Activated T-cell treated with anti-CD3 and anti-CD28 coated beads for 48 hours (primary cell): ENCODE data around the gene TYRO3.

Experiments used
- DNase-seq: peaks from one replicate; pipeline ENCODE4 v3.0.0-alpha.2; 2020; ENCODE audit warnings: low read depth

The TYRO3 gene

GRCh38 chr15:41558400-41559238, at the start of gene TYRO3:
TYRO3 (plus strand) TSS chr15:41559212; CDS start chr15:41559258, 46 bp downstream.
- peak; percentile 70 for DNase-seq

DNA sequence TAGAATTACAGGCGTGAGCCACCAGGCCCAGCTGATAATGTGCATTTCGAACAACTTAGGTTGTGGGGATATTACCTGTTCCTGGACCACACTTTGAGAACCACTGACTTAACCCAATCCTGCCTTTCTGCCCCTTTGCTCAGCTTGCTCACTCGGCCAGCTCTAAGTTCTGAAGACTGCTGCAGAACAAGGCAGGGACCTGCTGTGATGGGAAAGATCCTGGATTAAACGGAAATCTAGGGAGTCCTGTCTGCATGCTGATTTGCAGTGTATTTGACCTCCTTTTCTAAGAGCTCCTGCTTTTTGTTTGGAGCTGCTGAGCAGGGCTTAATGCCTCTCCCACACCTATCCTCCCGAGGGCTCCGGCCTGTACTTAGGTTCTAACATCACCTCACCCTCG, 48.3 kb upstream of the TYRO3 start:
- no peak for DNase-seq

- DNase-seq: no peak
These were observed 47.6 kb upstream of the TYRO3 start for GRCh38 chr15:41511331-41511898.

DNA sequence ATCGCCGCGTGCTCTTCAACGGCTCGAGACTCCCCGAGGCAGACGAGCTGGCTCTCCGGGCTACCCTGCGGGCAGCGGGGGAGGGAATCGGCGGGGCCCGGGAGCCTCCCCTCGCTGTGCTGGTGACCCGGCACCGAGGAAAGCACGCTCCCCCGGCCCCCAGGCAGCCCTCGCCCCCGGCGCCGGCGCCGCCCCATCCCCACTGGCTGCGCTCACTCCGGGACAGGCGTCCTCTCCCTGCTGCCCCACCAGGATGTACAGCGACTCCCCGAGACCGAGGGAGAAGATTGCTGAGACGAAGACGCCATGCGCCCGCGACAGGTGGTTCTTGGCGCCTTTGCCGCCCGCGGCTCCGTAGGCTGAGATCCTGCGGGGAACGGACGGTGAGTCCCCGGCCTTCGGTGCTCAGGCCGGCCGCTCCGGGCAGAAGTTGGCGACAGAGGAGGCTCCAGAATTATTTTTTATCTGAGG, 47.1 kb upstream of the TYRO3 start:
- DNase-seq: no peak

- DNase-seq: no peak
These were observed 46.5 kb upstream of the TYRO3 start for GRCh38 chr15:41512512-41512939.

- DNase-seq: no peak
These were observed 46.0 kb upstream of the TYRO3 start for GRCh38 chr15:41512940-41513505.

DNA sequence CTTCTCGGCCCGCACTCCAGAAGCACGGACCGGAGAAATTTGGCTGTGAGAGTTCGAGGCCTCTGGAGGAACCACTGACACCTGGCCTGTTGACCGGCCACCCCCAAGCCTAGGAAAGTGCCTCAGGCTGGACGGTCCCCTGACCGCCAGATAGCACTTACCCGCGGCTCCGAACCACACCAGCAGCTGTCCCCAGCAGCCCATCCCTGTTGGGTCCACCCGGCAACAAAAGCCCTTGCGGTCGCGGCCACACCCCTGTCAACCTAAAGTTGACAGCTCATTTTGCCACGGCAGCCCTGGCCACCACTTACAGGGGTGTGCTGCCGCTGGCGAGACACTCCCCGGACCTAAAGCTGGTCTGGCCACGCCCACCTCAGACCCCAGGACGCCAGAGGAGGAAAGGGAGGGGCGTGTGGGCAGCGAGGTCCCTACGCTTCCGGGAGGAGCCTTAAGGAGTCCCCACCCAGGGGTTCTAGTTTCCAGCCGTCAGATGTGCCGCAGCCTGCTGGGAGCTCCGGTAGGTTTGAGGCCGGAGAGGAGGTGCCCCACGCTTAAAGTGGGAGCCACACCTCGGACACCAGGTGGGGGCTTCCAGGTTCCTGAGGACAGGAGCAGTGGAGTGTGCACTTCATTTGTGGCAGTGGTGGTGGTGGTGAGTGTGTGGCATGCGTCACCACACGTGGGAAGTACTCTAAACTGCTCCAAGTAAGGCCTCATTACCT, 45.3 kb upstream of the TYRO3 start, which contains the start of gene LTK:
Gene LTK, minus strand, starts transcription at position 322 of the 722 bp plus-strand sequence. Its CDS starts 118 bp downstream, at position 204.
- DNase-seq: no peak

GRCh38 chr15:41517895-41518449, 41.0 kb upstream of the TYRO3 start:
- no peak for DNase-seq

GRCh38 chr15:41520636-41521035, 38.4 kb upstream of the TYRO3 start:
- no peak for DNase-seq

DNA sequence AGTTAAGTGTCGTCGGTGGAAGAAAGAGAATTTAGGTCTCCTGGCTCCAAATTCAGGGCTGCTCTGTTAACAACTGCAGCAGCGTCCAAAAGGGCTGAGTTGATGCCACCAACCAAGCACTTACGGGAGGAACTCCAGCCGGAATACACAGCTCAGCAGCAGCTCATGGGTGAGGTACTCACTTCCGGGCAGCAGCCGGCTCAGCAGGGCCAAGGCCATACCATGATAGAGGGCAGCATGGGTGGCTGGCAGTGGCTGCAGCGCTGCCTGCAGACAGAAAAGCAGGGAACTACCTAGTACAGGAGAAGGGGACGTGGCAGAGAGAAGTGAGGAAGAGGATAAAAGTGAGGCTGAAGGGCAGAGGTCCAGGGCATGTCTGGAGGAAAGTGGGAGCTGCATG, 37.4 kb upstream of the TYRO3 start:
- DNase-seq: no peak

DNA sequence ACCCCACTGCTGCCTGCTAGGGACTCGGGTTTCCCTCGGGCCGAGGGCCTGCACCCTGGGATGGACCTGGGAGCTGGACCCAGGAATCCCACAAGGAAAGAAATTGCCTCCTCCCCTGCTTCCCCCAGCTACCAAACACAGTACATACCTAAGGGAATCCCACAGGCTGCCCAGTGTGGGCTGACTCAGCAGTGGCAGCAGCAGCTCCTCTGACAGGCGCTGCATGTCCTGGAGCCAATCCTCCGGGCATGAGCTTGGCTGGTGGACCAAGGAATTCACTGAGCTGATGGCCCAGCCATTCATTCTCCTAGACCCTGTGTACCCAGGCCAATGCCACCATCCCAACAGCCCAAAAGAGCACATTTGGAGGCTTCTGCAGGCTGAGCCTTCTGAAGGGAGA, 35.9 kb upstream of the TYRO3 start:
- no peak for DNase-seq

DNA sequence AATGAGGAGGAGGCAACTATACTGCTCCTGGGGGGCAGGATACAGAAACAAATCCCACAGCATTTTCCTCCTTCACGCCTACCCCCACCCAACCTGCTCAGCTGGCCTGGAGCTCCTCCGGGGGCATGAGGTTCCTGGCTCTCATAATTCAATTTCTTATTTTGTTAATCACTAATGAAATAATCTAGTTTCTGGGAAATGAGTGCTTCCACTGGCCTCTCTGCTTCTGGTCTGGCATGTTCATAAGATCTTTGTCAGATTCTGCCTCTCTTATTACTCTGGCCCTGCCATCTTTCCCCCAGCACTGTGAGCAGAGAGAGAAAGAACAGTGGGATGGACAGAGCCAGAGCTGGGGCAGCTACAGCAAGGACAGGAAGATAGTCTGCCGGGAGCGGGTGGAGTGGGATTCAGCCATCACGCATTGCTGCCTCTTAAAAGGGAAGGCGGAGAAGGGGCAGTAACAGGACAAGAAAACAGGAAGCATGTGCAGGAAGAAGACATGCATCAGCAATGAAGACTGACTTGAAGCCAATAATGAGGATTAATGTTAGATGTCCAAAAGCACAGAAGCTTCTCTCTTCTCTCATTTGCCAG, 28.6 kb upstream of the TYRO3 start:
- DNase-seq: no peak

DNA sequence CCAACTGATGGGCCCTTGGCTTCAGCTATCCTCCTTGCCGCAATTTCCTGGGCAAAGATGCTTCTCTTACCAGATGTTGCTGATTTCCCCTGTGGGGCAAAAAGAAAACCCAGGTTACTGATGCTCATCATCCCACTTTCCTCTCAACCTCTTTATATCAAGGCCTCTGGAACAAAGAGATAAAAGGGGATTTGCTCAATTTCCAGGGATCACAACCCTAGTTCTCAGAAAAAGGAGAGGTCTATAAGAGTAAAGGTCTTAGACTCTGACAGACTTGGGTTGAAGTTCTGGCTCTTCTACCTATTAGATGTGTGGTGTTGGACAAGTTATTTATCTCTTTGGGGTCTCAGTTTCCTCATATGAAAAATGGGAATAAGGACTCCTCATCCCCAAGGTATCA, 23.5 kb upstream of the TYRO3 start:
- DNase-seq: no peak

DNA sequence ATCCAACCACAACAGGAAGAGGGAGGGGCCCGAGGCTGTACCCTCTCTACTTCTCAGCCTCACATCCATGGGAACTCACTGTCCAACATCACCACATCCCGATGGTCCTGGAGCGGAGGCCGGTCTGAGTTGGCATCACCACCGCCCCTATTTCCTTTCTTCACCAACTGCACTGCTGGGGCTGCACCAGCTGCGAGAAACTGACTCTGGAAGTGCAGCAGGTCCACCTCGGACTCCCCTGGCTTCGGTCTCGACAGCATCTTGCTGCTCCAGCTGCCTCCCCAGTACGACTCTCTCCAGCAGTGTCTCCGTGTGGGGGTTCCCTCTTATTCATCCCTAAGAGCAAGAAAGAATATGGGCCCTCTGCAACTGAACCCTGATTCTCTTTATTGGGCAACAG, 22.1 kb upstream of the TYRO3 start:
- no peak for DNase-seq

- DNase-seq: no peak
These were observed 15.5 kb upstream of the TYRO3 start for GRCh38 chr15:41543521-41543870.

- no peak for DNase-seq
These were observed 14.4 kb upstream of the TYRO3 start for GRCh38 chr15:41544650-41545015.

DNA sequence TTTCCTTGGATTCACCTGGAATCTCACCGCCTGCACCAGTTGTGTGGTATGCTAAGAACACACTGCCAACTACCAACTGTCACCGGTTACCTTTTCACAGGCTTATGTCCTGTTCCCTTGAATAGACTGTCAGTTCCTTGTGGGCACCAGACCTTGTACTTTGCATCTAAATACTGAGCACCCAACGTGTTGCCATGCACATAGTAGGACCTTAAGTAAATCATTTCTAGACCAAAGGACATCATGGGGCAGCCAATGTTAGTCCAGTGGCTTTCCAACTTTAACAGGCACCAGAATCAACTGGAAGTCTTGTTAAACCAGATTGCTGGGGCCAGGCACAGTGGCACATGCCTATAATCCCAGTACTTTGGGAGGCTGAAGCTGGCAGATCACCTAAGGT, 13.8 kb upstream of the TYRO3 start:
- DNase-seq: no peak

- DNase-seq: no peak
These were observed 11.9 kb upstream of the TYRO3 start for GRCh38 chr15:41546851-41547786.

- DNase-seq: no peak
These were observed 8.8 kb upstream of the TYRO3 start for GRCh38 chr15:41550066-41550775.

- DNase-seq: no peak
These were observed 5.3 kb upstream of the TYRO3 start for GRCh38 chr15:41553731-41554130.
